LoVo (cell line): ENCODE results near the gene KPNA2.
"Not testable (repeated sequence)": the region's sequence is repeated elsewhere in the genome, so short reads cannot be mapped to it uniquely, and the experiment has no call there.

Experiments used
- DNase-seq: peaks from one replicate; pipeline ENCODE4 v3.0.0-alpha.2; 2016; ENCODE audit warnings: low spot score

Gene KPNA2

DNA sequence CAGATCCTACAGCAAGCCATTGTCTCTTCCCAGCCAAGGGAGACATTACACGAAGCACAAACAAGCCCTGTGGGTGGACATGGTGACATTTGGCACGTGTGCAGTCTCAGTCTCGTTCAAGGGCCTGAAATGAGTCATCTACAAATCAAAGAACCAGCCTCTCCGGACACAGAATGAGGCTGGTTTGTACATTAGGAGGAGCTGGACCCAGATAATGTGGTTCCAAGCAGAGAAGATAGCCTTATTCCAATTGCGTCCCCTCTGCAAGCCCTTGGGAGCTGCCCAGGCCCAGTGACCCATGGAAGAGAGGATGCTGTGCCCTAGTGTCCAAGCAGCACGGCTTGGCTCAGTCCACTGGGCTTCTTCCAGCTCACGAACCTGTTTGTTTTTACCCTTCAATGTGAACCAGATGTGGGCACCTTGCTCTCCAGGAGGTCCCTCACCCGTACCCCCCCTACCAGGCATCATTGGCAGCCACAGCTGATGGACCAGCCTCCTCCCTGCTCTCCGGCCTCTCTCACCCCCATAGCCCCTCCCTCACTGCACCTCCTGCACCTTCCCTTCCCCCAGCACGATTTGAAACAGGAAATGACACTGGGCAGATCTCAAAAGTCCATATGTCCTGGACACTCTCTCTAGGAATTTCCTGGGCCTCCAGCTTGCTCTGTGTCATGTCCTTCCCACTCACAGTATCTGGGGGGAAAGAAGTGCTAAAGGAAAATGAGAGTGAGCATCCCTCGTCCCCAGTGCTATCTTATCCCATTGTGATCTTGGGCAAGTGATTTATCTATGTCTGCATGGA, 26.2 kb downstream of the KPNA2 start:
- no peak for DNase-seq

DNA sequence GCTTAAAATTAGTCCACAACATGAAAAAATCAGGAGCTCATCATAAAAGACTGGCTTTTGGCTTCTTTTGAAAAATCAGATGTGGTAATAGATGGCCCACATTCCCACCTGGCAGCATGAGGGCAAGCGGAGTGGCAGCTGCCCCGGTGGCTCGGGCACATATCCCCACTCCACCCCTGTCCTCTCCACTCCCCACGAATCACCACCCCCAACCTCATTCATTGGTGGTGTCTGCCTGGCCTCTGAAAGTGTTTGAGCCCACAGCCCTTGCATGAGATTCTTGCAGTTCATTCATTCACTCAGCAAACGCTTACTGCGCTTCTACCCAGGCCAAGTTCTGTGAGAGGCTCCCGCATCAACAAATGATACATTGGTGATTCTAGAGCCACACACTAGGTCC, 29.8 kb downstream of the KPNA2 start:
- not testable (repeated sequence) for DNase-seq

DNA sequence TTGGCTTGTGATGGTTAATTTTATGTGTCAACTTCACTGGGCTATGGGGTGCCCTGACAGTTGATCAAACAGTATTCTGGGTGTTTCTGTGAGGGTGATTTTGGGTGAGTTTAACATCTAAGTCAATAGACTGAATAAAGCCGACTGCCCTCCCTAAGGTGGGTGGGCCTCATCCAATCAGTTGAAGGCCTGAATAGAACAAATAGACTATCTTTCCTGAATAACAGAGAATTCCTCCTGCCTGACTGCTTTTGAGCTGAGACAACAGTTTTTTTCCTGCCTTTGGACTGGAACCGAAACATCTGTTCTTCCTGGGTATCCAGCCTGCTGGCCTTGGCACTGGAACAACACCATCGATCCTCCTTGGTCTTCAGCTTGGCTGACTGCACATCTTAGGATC, 33.0 kb downstream of the KPNA2 start:
- not testable (repeated sequence) for DNase-seq

DNA sequence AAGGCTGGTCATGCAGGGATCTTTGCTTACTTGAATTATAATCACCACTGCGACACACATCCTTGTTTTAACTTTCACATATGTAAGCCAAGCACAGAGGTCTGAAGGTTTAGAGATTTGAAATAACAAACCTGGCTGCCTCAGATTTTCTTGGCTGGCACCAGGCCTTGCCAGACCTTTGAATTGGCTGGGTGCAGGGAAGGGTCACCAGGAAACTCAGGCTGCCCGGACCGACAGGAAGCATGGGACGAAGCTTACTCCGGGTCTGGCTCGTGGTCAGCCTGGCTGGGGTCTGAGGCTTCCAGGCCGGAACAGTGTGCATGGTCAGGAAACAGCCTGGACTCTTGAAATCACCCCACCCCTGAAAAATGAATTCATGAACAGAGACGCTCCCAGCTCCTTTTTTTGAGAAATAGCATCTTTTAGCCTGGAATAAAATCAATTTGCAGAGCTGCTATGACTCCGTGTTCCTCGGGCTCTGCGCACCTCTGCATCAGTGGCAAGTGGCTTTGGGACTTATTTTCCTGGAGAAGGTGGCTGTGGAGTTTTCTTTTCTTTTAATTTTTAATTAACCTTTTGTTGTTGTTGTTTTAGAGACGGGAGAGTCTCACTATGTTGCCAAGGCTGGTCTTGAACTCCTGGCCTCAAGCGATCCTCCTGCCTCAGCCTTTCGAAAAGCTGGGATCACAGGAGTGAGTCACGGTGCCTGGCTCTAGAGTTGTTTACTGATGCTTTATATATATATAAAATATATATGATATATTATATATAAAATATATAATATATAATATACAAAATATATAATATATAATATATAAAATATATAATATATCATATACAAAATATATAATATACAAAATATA, 35.3 kb downstream of the KPNA2 start:
- not testable (repeated sequence) for DNase-seq

DNA sequence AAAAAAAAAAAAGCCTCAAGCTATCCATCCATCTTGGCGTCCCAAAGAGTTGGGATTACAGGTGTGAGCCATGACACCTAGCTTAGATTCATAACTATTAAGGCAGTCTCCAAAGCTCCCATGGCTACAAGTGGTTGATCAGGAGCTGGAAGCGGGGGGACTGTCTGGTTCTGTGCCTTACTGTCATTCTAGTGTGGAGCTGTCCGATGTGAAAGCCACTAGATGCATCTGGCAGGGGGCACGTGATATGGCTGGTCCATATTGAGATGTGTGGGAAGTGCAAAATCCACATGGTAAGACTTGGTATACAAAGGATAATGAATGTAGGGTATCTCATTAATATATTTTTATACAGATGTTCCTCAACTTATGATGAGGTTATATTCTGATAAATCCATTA, 38.7 kb downstream of the KPNA2 start:
- DNase-seq: no peak

DNA sequence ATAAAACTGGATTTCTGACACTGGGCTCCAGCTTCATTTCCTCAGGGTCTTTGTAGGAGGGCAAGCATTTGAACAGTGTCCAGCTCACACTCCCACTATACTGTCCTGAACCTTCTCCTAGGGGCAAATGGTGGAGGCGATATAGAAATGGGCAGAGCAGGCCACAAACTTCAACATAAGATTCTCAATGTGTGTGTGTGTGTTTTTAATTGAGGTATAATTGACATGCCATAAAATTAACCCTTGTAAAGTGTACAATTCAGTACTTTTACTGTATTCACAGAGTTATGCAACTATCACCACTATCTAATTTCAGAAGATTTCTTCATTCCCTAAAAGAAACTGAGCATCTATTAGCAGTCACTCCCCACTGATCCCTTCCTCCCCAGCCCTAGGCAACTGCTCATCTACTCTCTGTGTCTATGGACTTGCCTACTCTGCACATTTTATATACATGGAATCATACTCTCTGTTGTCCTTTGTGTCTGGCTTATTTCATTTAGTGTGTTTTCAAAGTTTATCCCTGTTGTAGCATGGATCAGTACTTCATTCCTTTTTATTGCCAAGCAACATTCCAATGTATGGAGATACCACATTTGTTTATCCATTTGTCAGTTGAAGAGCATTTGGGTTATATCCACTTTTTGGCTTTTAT, 40.5 kb downstream of the KPNA2 start:
- DNase-seq: not testable (repeated sequence)

DNA sequence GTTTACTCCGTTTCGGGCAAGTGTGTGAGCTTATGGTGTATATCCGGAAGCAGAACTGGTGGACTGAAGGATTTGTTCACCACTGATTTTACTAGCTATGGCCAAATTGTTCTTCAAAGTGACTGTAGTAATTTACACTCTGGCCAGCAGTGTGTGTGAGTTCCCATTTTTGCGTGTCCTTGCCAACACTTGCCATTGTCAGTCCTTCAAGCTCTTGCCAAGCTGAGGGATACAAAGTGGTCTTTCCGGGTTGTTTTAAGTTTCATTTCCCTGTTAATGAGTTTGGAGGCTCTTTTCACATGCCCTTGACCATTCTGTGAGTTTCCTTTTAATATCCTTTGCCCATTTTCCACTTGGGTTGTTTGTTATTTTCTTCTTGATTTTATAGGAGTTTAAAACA, 42.0 kb downstream of the KPNA2 start:
- DNase-seq: not testable (repeated sequence)

DNA sequence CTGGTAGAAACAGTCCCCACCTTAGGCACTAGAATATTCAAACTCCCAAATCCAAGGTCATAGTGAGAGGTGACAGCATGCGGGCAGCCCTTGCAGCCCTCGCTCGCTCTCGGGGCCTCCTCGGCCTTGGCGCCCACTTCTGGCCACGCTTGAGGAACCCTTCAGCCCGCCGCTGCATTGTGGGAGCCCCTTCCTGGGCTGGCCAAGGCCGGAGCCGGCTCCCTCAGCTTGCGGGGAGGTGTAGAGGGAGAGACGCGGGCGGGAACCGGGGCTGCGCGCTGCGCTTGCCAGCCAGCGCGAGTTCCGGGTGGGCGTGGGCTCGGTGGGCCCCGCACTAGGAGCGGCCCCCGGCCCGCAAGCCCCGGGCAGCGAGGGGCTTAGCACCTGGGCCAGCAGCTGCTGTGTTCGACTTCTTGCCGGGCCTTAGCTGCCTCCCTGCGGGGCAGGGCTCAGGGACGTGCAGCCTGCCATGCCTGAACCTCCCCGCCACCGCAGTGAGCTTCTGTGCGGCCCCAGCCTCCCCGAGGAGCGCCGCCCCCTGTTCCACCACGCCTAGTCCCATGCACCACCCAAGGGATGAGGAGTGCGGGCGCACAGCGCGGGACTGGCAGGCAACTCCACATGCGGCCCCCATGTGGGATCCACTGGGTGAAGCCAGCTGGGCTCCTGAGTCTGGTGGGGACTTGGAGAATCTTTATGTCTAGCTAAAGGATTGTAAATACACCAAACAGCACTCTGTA, 45.0 kb downstream of the KPNA2 start:
- DNase-seq: no peak

DNA sequence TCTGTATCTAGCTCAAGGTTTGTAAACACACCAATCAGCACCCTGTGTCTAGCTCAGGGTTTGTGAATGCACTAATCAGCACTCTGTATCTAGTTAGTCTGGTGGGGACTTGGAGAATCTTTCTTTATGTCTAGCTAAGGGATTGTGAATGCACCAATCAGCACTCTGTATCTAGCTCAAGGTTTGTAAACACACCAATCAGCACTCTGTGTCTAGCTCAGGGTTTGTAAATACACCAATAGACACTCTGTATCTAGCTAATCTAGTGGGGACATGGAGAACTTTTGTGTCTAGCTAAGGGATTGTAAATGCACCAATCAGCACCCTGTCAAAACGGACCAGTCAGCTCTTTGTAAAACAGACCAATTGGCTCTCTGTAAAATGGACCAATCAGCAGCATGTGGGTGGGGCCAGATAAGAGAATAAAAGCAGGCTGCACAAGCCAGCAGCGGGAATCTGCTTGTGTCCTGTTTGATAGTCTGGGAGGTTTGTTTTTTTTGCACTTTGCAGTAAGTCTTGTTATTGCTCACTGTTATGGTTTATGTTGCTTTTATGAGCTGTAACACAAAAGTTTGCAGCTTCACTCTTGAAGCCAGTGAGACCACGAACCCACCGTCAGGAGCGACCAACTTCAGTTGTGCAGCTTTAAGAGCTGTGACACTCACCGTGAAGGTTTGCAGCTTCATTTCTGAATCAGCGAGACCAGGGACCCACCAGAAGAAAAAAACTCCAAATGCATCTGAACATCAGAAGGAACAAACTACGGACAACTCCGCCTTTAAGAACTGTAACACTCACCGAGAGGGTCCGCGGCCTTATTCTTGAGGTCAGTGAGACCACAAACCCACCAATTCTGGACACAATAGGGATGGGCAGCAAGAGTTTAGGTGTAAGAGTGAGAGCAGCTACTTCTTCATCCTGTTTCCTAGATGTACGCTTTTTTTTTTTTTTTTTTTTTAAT, 46.0 kb downstream of the KPNA2 start:
- DNase-seq: not testable (repeated sequence)

DNA sequence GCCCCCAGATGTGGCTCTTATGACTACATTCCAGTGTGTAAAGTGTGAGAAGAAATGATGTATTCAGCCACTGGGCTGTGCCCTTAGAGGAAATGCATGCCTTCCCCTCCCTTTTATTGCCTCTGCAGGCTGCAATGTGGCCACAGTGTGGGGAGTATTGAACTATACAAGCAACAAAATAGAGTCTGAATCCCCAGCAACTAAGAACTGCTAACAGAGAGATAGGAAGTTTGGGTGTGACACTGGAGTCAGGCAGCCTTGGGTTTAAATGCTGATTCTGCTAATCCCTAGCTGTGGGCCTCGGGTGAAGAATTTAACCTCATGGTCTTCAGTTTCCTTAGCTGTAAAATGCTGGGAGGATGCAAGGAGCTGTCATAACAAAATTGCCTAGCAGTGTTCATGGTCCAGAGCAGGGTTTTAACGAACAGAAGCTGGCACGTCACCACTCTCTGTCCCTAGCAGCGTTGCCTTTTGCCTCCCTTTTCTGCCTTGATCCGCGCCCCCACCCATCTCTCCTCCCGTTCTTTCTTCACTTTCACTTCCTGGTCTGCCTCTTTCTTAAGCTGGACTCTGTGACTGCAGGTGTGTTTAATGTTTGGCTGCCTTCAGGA, 50.3 kb downstream of the KPNA2 start:
- peak; percentile 37 for DNase-seq

DNA sequence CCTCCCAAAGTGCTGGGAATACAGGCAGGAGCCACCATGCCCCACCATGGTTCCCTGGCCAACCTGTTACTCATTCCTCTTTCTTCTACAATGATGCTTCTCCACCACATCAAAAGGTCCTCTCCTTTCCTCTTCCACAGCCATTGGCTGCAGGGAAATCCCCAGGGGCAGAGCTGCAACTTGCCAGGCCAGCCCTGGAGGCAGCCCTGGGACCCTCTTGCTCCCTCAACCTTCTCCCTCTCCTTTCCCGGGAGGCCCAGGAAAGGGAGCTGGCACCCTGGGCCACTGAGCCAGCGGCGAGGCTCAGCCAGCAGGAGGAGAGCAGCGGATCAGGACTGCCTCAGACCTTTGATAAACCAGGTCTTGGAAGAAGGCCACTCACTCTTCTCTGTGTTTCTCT, 51.1 kb downstream of the KPNA2 start:
- not testable (repeated sequence) for DNase-seq

DNA sequence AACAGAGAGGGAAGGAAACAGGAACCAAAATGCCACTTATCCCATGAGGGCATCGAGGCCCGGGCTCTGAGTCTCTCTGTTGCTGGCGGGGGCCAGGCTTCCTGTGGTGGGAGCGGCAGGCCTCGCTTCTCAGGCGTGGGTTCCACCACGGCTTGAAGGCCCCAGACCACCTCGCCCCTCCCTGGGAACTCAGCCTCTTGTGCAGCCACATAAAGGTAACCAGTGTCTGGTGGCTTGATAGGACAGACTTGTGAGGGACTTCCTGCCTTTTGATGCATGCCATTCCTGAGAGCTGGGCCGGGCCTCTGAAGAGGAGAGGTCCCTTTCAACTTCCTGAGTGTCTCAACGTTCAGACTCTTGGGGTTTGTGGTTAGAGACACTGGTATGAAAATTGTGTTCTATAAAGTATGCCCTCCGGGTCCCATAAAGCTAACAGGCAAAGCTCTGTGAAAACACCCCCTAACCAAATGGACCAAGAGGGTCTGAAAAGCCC, 51.6 kb downstream of the KPNA2 start:
- not testable (repeated sequence) for DNase-seq

DNA sequence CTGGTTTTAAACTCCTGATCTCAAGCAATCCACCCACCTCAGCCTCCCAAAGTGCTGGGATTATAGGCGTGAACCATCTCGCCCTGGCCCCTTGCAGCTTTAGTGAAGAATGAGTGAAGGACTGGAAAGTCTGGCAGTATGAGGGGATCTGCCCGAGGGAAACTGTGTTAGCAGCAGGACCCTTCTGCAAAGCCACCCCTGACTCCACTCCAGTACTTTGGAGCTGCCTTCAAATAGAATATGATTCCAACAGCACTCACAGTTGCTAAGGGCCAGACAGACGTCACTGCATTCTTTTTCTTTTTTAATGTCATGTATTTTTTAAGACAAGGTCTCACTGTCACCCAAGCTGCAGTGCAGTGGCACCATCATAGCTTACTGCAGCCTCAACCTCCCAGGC, 52.3 kb downstream of the KPNA2 start:
- no peak for DNase-seq

DNA sequence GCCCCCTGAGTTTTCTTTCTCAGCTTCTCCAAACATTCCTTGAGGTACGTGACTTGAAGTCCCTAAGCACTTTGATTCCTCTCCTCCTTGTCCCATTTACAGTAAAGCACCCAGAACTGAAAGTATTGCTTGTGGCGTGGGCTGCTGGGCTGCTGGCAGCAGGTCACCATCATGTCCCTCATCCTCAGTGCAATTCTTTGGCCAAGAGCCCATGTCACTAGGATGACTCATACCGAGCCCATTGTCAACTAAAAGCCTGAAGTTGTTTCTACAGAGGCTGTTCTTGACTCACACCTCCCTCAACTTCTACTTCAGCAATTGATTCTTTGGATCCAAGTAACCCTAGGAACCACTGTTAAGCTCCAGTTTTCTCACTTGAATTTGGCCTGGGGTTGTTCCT, 54.3 kb downstream of the KPNA2 start:
- peak; percentile 76 for DNase-seq

DNA sequence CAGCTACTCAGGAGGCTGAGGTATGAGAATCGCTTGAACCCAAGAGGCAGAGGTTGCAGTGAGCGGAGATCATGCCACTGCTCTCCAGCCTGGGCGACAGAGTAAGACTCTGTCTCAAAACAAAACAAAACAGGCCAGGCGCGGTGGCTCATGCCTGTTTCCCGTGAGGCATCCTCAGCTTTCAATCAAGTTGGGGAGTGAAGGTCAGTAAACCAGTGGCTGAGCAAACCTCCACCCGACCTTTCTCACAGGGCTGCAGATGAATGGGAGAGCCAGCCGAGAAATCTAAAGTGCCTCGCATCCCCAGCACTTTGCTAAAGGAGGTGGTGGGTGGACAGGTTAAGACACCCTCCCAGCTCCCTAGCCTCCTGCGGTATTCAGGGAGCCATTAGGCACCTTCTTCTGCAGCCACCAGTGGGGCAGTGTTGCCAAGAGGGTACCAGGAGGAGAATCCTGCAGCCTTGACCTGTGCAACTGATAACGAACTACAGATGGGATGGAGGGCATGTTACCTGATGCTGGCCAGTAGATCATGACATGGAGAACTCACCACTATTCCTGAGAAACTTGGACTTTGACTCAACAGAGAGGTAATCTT, 59.0 kb downstream of the KPNA2 start:
- no peak for DNase-seq

DNA sequence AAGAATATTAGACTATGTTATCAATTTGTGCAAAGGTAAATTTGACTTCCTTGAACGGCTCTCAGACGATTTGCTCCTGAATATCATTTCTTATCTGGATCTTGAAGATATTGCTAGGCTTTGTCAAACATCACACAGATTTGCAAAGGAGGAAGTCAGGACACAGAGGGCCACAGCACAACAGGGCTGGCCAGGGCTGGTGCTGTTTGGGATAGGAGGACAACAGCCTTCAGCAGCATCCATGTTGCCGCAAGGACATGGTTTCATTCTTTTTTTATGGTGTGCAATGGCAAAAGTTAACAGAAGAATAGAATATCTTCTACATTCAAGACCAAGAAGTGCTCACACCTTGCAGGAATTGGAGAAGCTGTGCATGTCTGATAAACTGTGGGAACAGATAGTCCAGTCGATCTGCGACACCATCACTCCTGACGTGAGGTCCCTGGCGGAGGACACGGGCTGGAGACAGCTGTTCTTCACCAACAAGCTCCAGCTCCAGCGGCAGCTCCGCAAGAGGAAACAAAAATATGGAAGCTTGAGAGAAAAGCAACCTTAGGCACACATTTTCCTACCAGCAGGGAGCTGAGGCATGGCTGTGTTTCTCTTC, 59.8 kb downstream of the KPNA2 start:
- no peak for DNase-seq

DNA sequence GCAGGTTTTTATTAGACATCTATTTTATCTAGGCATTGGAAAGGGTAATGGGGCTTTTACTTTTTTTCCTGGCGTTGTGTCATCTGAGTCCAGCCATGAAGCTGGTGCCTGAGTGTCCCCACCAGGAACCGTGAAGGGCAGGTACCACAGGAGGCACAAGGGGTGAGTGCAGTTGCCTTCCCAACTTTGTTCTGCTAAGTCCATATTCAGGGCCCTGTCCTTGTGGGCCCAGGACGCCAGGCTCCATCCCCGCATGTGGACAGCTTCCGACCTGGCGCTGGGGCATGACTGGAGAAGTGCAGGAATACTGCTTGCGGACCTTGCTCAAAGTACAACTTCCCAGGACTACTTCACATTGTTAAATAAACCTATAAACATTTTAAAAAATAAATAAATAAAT, 60.6 kb downstream of the KPNA2 start:
- no peak for DNase-seq
